GM19455 (cell line): ENCODE data around the gene MPRIP.

Experiments used
- ATAC-seq: cut with Tn5 transposase; IDR thresholded peaks from one replicate; pipeline ENCODE4 v1.9.1; 2021; ENCODE audit not compliant: unreplicated experiment

The MPRIP gene

DNA sequence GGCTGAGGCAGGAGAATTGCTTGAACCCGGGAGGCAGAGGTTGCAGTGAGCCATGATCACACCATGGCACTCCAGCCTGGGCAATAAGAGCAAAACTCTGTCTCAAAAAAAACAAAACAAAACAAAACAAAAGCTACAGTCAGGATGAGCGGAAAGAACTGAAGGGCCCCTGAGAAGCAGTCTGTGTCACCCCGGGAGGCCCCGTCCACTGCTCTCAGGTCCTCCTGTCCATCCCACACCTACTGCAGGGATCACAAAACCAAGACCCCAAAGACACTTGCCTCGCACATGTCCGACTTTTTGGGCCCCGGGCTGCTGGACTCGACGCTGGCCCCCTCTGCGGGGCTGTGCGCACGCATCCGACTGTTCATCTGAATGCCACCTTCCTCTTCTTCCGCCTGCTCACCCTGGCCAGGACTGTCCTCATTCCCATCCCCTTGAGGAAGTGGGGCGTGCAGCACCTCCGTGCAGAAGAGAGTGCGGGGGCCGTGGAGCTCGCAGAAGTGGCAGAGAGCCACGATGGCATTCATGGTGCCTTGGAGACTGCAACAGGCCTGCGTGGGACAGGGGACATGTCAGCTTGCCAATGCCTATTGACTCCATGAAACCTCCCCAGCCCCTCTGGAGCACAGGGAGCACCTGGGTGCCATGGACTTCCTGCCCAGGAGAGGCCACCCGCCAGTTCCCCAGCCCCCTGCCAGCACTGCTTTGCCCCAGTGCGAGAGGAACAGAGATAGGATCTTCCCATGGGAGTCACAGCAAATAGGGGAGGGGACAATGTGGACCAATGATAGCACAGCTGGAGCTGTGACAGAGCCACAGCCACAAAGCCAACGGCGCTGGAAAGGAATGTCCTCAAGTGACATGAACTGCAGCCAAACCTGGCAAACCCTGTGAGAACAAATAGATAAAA, 185.6 kb downstream of the MPRIP start:
- ATAC-seq: no peak

DNA sequence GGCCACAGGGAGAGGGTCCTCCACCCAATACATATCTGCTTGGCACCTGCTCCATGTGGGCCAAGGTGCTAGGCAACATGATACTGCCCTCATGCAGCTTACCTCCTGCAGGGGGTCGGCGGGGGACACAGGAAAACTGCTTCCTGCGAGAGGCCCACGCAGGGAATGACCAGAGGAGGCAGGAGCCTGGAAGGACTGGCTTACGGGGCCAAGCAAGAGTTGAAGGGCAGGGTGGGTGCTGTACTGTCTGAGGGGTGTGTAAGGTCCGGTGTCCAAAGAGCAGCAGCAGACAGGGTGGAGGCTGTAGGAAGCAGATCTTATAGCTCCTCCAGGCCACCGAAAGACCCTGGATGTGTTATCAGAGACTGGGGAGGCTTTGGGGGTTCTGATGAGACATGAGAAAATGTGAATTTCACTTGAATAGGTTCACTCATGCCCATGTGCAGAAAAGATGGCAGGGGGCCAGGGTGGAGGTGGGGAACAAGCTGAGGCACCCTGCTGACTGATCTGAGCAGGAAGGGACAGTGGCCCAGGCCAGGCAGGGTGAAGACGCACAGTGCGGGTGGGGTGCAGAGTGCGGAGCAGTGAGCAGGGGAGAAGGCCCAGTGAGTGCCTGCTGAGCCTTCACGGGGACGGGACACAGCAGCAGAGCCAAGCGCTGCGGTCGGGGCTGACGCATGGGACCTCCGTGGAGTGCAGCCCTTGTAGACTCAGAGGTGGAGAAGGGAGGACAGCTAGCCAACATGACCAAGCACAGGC, 186.4 kb downstream of the MPRIP start:
- no peak for ATAC-seq

GRCh38 chr17:17229416-17230384, 187.4 kb downstream of the MPRIP start:
- no peak for ATAC-seq

GRCh38 chr17:17231621-17232302, 189.5 kb downstream of the MPRIP start:
- ATAC-seq: no peak

GRCh38 chr17:17232303-17232621, 190.0 kb downstream of the MPRIP start:
- ATAC-seq: no peak

GRCh38 chr17:17235212-17236174, 193.2 kb downstream of the MPRIP start:
- no peak for ATAC-seq

DNA sequence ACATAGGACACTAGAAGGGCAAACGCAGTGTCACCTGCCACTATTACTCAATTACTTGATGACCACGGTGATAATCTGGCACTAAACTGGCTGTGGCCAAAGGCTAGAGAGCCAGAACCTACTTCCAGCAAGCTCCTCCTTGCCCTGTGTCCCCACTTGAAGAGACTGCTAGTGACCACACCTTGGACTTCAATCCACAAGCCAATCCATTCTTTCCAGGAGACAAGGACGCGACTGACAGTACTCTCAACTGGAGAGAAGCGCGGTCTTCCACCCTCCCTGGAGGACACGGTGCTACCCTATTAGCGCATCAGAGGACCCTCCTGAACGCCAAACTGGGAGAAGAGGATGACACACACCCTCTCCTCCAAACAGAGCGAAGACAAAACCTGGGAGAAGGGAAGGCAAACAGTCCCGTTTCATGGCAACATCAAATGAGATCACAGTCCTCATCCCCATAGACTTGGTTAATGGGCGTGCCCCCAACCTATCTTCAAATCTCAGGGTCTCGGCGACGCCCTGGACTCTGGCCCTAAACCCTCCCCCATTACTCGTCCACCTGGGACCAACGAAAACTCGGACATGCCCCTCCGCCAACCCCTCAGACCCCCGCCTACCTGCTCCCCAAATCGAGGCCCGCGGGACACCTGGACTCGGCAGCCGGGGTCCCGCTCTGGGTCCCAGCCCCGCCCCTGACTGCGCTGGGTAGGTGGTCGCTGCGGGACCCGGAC, 194.2 kb downstream of the MPRIP start:
- ATAC-seq: no peak

DNA sequence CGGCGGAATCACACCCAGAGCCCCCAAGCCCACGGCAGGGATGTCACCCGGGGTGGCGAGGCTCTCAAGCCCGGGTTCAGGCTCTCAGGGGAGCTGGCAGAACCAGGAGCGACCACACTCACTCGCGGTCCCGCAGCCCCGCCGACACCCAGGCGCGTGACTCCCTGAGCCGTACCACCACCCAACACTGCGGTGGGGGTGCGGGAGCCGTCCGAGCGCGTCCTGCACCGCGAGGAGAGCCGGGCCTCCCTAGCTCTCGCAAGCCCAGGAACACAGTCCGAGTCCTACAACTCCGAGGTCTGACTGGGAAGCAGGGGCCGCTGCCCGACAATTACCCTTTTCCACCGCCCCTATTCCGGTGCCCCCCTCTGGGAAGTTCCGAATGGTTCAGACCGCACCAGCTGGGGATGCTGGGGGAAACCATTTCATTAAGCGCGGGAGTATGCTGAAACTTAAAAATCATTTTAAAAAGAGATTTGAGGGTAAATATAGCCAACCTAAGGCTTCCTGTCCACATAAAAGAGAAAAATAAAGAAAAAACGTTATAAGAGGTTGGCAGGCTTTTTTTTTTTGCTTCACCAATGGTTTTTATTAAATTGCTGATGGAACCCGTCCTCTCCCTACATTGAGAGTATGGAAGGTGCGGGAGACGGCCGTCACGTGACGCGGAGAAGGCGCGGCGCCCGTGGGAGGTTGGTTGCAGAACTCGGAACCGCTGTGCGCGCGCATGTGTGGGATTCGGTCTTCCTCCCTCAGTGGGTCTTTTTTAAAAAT, 195.0 kb downstream of the MPRIP start, which contains the start of gene FLCN:
Gene FLCN, minus strand, starts transcription at position 143 of the 774 bp plus-strand sequence. CDS start 9,031 bp downstream, outside the sequence.
- peak; percentile 78 for ATAC-seq

- no peak for ATAC-seq
These were observed 197.6 kb downstream of the MPRIP start for GRCh38 chr17:17239832-17240231.

- ATAC-seq: no peak
These were observed 199.4 kb downstream of the MPRIP start for GRCh38 chr17:17241656-17242055.

DNA sequence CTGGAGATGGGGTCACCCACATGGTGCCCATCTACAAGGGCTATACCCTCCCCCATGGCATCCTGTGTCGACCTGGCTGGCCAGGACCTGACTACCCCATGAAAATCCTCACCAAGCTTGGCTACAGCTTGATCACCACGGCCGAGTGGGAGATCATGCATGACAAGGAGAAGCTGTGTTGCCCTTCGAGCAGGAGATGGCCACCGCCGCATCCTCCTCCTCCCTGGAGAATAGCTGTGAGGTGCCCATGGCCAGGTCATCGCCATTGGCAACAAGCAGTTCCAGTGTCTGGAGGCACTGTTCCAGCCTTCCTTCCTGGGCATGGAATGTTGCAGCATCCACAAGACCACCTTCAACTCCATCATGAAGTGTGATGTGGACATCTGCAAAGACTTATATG, 200.0 kb downstream of the MPRIP start:
- ATAC-seq: no peak
